OCI-LY7 (cell line): ENCODE data around the gene MRPL20.

Experiments used
- EZH2phosphoT487 ChIP-seq: fragments of 200-600 bp; sonication (generic); IDR thresholded peaks from 2 replicates; pipeline ENCODE4 v1.6.1; 2018; ENCODE audit warnings: low read depth, borderline replicate concordance, mild to moderate bottlenecking, mixed run types, antibody characterized with exemption, low read length, moderate library complexity, mixed read lengths
- TF ChIP-seq, protein P1 (sequence below): fragments of 200-600 bp; sonication (generic); conservative IDR thresholded peaks from 2 replicates; pipeline ENCODE4 v1.5.1; 2014; ENCODE audit warnings: mild to moderate bottlenecking, antibody characterized with exemption, low read length, moderate library complexity, mixed read lengths

- TF ChIP-seq, protein P1, sequence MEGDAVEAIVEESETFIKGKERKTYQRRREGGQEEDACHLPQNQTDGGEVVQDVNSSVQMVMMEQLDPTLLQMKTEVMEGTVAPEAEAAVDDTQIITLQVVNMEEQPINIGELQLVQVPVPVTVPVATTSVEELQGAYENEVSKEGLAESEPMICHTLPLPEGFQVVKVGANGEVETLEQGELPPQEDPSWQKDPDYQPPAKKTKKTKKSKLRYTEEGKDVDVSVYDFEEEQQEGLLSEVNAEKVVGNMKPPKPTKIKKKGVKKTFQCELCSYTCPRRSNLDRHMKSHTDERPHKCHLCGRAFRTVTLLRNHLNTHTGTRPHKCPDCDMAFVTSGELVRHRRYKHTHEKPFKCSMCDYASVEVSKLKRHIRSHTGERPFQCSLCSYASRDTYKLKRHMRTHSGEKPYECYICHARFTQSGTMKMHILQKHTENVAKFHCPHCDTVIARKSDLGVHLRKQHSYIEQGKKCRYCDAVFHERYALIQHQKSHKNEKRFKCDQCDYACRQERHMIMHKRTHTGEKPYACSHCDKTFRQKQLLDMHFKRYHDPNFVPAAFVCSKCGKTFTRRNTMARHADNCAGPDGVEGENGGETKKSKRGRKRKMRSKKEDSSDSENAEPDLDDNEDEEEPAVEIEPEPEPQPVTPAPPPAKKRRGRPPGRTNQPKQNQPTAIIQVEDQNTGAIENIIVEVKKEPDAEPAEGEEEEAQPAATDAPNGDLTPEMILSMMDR, result no peak
- no peak for TF ChIP-seq EZH2phosphoT487
These were observed 12.9 kb upstream of the MRPL20 start for GRCh38 chr1:1419813-1420653.
